Suprapubic skin (tissue), 4 donors: ENCODE measurements around the gene ATP6AP1. TPM values are rescaled to one million over a fixed set of nuclear protein-coding genes. Genes with fewer than 3 reads are reported as not detected.

ENCODE experiments used
- DNase-seq, 2 donors: peaks; one replicate each; pipeline ENCODE4 v3.0.0-alpha.2; 2019; ENCODE audit warnings: low spot score in 2 of 2
- H3K27ac ChIP-seq: fragments of 200-600 bp; sonication (generic); one replicate; pipeline ENCODE4 v1.5.1; 2019
- H3K27me3 ChIP-seq: fragments of 200-600 bp; sonication (generic); one replicate; pipeline ENCODE4 v1.5.1; 2019
- H3K36me3 ChIP-seq: fragments of 200-600 bp; sonication (generic); one replicate; pipeline ENCODE4 v1.5.1; 2019
- H3K4me1 ChIP-seq: fragments of 200-600 bp; sonication (generic); one replicate; pipeline ENCODE4 v1.5.1; 2019
- H3K4me3 ChIP-seq: fragments of 200-600 bp; sonication (generic); one replicate; pipeline ENCODE4 v1.5.1; 2019; ENCODE audit warnings: mild to moderate bottlenecking
- H3K9me3 ChIP-seq: fragments of 200-600 bp; sonication (generic); one replicate; pipeline ENCODE4 v1.5.1; 2019
- EP300 ChIP-seq: sonication (generic); formaldehyde crosslinking; IDR thresholded peaks from one replicate; pipeline ENCODE4 v1.6.1; 2017; ENCODE audit warnings: antibody characterized with exemption
- POLR2A ChIP-seq, 2 donors: fragments of 450-650 bp; IDR thresholded peaks; one replicate each; pipeline ENCODE4 v1.6.1; 2017; ENCODE audit warnings: antibody characterized with exemption in 2 of 2, mild to moderate bottlenecking in 2 of 2, moderate library complexity in 2 of 2
- POLR2AphosphoS5 ChIP-seq, 3 donors: sonication (generic); formaldehyde crosslinking; IDR thresholded peaks; one replicate each; pipeline ENCODE4 v1.6.1; 2017; ENCODE audit warnings: antibody characterized with exemption in 3 of 3
- WGBS: methylation state at CpG from one replicate; pipeline ENCODE4 v1.1.5; 2018; 5-methylcytosine and 5-hydroxymethylcytosine counted together
- total RNA-seq, 4 donors: library from RNA; depleted of rRNA; stranded (reverse); fragments of >200 nt; gene quantifications; one replicate each; pipeline ENCODE4 v1.1.0, GENCODE V29; 2016
- TF ChIP-seq, protein P1 (sequence below), 2 donors: fragments of 200-600 bp in 1 of 2; fragments of 450-650 bp in 1 of 2; sonication (generic) in 1 of 2; IDR thresholded peaks; one replicate each; pipeline ENCODE4 v1.5.1; 2016 to 2019; ENCODE audit warnings: antibody characterized with exemption in 2 of 2, mild to moderate bottlenecking in 1 of 2, moderate library complexity in 1 of 2

ATP6AP1 gene
- total RNA-seq, 4 donors from 2014 or later: 47.0 to 64.4 (median 60.0) TPM

DNA sequence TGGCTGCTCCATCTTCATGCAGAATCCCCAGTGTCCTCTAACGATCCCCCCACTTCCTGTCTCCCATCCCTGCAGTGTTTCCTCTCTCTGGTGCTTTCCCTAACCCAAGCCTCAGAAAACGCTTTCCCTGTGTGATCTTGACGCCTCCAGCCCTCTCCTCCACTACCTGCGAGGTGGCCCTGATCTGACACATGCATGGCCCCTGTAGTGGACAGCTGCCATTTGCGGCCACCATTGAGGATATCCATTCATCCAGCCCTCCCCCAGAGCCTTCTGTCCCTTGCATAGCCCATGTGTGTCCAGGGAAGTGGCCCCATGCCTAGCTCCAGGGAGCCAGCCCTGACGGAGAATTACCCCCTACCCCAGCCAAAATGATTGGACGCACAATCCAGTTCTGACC lies 54.8 kb downstream of the ATP6AP1 start:
- TF ChIP-seq EP300 (no peak), POLR2A (IDR thresholded peaks at IDR 0.05) (no peak), POLR2AphosphoS5 (IDR thresholded peaks at IDR 0.05) (no peak)
- TF ChIP-seq, protein P1, sequence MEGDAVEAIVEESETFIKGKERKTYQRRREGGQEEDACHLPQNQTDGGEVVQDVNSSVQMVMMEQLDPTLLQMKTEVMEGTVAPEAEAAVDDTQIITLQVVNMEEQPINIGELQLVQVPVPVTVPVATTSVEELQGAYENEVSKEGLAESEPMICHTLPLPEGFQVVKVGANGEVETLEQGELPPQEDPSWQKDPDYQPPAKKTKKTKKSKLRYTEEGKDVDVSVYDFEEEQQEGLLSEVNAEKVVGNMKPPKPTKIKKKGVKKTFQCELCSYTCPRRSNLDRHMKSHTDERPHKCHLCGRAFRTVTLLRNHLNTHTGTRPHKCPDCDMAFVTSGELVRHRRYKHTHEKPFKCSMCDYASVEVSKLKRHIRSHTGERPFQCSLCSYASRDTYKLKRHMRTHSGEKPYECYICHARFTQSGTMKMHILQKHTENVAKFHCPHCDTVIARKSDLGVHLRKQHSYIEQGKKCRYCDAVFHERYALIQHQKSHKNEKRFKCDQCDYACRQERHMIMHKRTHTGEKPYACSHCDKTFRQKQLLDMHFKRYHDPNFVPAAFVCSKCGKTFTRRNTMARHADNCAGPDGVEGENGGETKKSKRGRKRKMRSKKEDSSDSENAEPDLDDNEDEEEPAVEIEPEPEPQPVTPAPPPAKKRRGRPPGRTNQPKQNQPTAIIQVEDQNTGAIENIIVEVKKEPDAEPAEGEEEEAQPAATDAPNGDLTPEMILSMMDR (IDR thresholded peaks at IDR 0.05): no peak
- Histone ChIP-seq H3K27ac (no peak overlapping the region), H3K4me3 (no peak overlapping the region), H3K36me3 (no peaks in the 10 kb centered on the region), H3K4me1 (peaks cover 26% of the 10 kb centered on the region), H3K27me3 (no peaks in the 10 kb centered on the region), H3K9me3 (no peaks in the 10 kb centered on the region)
- 82% methylated on average over 7 of the region's 7 CpGs for WGBS
- no peak for DNase-seq

GRCh38 chrX:154484255-154485149 lies 56.0 kb downstream of the ATP6AP1 start:
- H3K27me3 ChIP-seq: no peaks in the 10 kb centered on the region
- DNase-seq: peak in 1 of 2 donors; percentile 59
- no peak overlapping the region for H3K27ac ChIP-seq
- H3K9me3 ChIP-seq: no peaks in the 10 kb centered on the region
- TF ChIP-seq, protein P1 (IDR thresholded peaks at IDR 0.05): no peak
- peaks cover 31% of the 10 kb centered on the region for H3K4me1 ChIP-seq
- H3K36me3 ChIP-seq: no peaks in the 10 kb centered on the region
- H3K4me3 ChIP-seq: no peak overlapping the region
- WGBS: 65% methylated on average over 10 of the region's 16 CpGs

DNA sequence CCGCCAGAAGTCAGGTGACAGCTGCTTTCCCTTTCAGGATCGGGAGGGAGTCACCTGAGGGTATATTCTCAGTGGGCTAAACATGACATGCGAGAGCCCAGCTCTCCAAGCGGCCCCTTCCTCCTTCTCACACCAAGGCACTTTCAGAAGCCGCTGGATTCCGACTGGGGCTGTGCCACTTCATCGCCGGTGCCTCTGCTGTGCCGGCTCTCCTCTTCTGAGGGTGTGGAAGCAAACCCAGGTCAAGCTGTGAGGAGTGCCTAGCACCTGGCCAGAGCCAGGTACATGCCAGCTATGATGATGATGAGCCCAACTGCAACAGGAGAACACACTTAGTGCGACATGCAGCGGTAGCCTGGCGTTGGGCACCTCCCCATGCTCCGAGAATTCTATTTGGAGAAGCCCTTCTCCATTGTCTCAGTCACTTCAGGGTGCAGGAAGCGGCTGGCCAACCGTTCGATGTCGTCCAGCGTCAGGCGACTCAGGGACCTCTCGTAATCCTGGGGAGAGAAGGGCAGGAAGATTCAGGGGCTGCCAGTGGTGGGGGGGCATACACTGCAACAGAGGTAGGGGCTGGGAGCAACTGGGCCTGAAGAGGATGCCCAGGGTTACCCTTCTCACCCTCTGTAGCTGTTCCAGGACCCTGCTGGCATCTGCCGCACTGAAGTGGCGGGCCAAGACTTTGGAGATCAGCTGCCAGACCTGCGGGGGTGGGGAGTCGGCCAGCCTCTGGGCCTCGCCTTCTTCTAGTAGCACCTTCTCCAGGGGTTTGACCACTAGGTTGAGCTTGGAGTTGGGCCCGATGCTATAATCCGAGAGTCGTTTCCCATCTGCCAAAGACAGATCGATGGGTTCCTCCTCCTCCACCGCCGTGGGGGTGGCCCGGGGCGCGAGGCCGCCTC lies 56.9 kb downstream of the ATP6AP1 start:
- WGBS: 83% methylated on average over 8 of the region's 35 CpGs
- Histone ChIP-seq H3K27me3 (no peaks in the 10 kb centered on the region), H3K9me3 (no peaks in the 10 kb centered on the region), H3K4me1 (peaks cover 32% of the 10 kb centered on the region), H3K4me3 (peak overlapping the region; percentile 69), H3K27ac (peak overlapping the region; percentile 83), H3K36me3 (no peaks in the 10 kb centered on the region)
- TF ChIP-seq, protein P1 (IDR thresholded peaks at IDR 0.05): no peak
- TF ChIP-seq EP300 (no peak), POLR2AphosphoS5 (IDR thresholded peaks at IDR 0.05) (no peak), POLR2A (IDR thresholded peaks at IDR 0.05) (no peak)
- peak in 1 of 2 donors; percentile 68 for DNase-seq

- 39% methylated on average over 13 of the region's 35 CpGs for WGBS
- DNase-seq: peak in 1 of 2 donors; percentile 70
- H3K4me1 ChIP-seq: peaks cover 32% of the 10 kb centered on the region
Observed at GRCh38 chrX:154486052-154486395, 57.5 kb downstream of the ATP6AP1 start.

More at GRCh38 chrX:154486052-154486395, 57.5 kb downstream of the ATP6AP1 start:
- TF ChIP-seq POLR2AphosphoS5 (IDR thresholded peaks at IDR 0.05) (no peak), EP300 (no peak), POLR2A (IDR thresholded peaks at IDR 0.05) (no peak)
- TF ChIP-seq, protein P1 (IDR thresholded peaks at IDR 0.05): no peak
- peak overlapping the region; percentile 83 for H3K27ac ChIP-seq
- peak overlapping the region; percentile 69 for H3K4me3 ChIP-seq
- no peaks in the 10 kb centered on the region for H3K9me3 ChIP-seq
- H3K36me3 ChIP-seq: no peaks in the 10 kb centered on the region
- H3K27me3 ChIP-seq: no peaks in the 10 kb centered on the region

Other genes with a start within 250 kb of the ATP6AP1 start
- gene OPN1MW, start 246.1 kb upstream of the ATP6AP1 start, total RNA-seq: not detected
- not detected for gene OPN1MW2, start 208.9 kb upstream of the ATP6AP1 start, total RNA-seq
- not detected for gene OPN1MW3, start 171.1 kb upstream of the ATP6AP1 start, total RNA-seq
- gene TEX28, start 133.6 kb upstream of the ATP6AP1 start, total RNA-seq: 1 to 10 TPM in 1 of 4 donors, not detected in 3; 3.3 TPM
- gene TKTL1, start 132.9 kb upstream of the ATP6AP1 start, total RNA-seq: under 1 TPM in 3 of 4 donors, not detected in 1; 0.24 to 0.51 (median 0.34) TPM
- 100 to 1,000 TPM; 374 to 402 (median 386) TPM for gene FLNA, start 54.0 kb upstream of the ATP6AP1 start, total RNA-seq
- gene EMD, start 49.4 kb upstream of the ATP6AP1 start, total RNA-seq: 10 to 100 TPM; 34.4 to 57.0 (median 53.0) TPM
- 1,000 to 10,000 TPM; 3,684 to 7,390 (median 6,600) TPM for gene RPL10, start 30.3 kb upstream of the ATP6AP1 start, total RNA-seq
- 10 to 100 TPM; 14.6 to 30.7 (median 21.2) TPM for gene DNASE1L1, start 19.4 kb upstream of the ATP6AP1 start, total RNA-seq
- gene TAFAZZIN, start 17.1 kb upstream of the ATP6AP1 start, total RNA-seq: 100 to 1,000 TPM in 1 of 4 donors, 10 to 100 TPM in 3; 37.7 to 122 (median 47.8) TPM
- 100 to 1,000 TPM in 1 of 4 donors, 10 to 100 TPM in 3; 64.9 to 115 (median 73.6) TPM for gene GDI1, start 8.5 kb downstream of the ATP6AP1 start, total RNA-seq
- 10 to 100 TPM; 16.2 to 31.5 (median 23.3) TPM for gene FAM50A, start 15.5 kb downstream of the ATP6AP1 start, total RNA-seq
- gene PLXNA3, start 29.6 kb downstream of the ATP6AP1 start, total RNA-seq: 10 to 100 TPM; 12.0 to 52.0 (median 29.6) TPM
- gene LAGE3, start 50.6 kb downstream of the ATP6AP1 start, total RNA-seq: 10 to 100 TPM in 3 of 4 donors, 1 to 10 TPM in 1; 8.0 to 44.4 (median 28.6) TPM
- gene UBL4A, start 57.9 kb downstream of the ATP6AP1 start, total RNA-seq: 10 to 100 TPM; 25.8 to 50.5 (median 46.4) TPM
- 10 to 100 TPM; 16.5 to 45.0 (median 38.8) TPM for gene SLC10A3, start 62.0 kb downstream of the ATP6AP1 start, total RNA-seq
- 10 to 100 TPM; 33.5 to 40.6 (median 36.6) TPM for gene FAM3A, start 87.6 kb downstream of the ATP6AP1 start, total RNA-seq
- 10 to 100 TPM; 22.6 to 60.4 (median 42.0) TPM for gene G6PD, start 118.2 kb downstream of the ATP6AP1 start, total RNA-seq
- gene IKBKG, start 118.9 kb downstream of the ATP6AP1 start, total RNA-seq: 10 to 100 TPM; 13.1 to 18.3 (median 15.3) TPM
- gene CTAG1A, start 156.5 kb downstream of the ATP6AP1 start, total RNA-seq: not detected
- gene CTAG1B, start 190.6 kb downstream of the ATP6AP1 start, total RNA-seq: not detected
- gene CTAG2, start 224.9 kb downstream of the ATP6AP1 start, total RNA-seq: not detected